ENCODE data around the gene KLHL7. TPM values are rescaled to one million over a fixed set of nuclear protein-coding genes. Genes with fewer than 3 reads are reported as not detected.
"Not testable (repeated sequence)": the region's sequence is repeated elsewhere in the genome, so short reads cannot be mapped to it uniquely, and the experiment has no call there.

The KLHL7 gene
- total and polyA plus RNA-seq, 9 donors: 23.1 to 38.3 (median 30.7) TPM

DNA sequence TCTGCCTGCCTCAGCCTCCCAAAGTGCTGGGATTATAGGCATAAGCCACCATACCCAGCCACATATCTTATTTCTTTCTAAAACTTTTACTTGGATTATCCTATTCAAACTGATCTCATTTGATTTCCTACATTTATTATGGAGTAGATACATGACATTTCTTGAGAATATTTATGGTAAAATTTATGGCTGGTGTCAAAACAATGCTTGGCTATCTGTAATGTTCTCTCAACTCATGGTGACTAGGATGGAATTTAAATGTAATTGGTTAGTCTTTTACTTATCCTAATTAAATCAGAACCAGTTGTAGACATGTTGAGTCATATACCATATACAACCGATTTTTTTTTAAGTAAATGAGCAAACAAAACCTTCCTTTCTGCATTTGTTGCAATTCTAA, 80.4 kb downstream of the KLHL7 start:
- Histone ChIP-seq H3K36me3 (no peaks in the 10 kb centered on the region), H3K4me3 (no peak overlapping the region), H3K27me3 (no peaks in the 10 kb centered on the region), H3K27ac (no peak overlapping the region), H3K9me3 (no peaks in the 10 kb centered on the region), H3K4me1 (ENCODE audit: insufficient read depth) (peaks cover 10% of the 10 kb centered on the region)
- TF ChIP-seq POLR2A (IDR thresholded peaks at IDR 0.05): no peak
- intact Hi-C loops (cut with DNase I): loop anchor here in 1 of 4 donors (10.0 kb wide), 1 partner anchor 59 kb away; the partner anchor contains the start of gene GPNMB
- no peak for DNase-seq
- WGBS, 3 donors: 73 to 82% (median 75%) methylated on average over 1 of the region's 1 CpG

DNA sequence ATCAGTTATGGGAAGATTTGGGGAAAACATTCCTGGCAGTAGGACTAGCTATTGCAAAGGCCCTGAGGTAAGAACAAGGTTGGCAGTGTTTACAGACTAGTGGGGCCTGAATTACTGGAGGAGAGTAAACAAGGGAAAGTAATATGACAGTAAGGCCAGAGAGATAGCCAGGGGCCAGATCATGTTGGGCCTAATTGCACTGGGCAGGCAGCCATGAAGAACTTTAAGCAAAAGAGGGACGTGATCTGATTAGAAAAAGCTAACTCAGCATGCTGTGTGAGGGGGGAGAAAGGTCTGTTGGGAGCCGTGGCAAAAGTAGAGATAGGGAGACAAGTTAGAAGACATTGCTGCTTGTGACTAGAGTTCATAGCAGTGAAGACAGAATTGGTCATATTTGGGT, 85.4 kb downstream of the KLHL7 start:
- Histone ChIP-seq H3K27ac (no peak overlapping the region), H3K4me3 (no peak overlapping the region), H3K9me3 (no peaks in the 10 kb centered on the region), H3K4me1 (ENCODE audit: insufficient read depth) (no peaks in the 10 kb centered on the region), H3K27me3 (no peaks in the 10 kb centered on the region), H3K36me3 (no peaks in the 10 kb centered on the region)
- DNase-seq: no peak
- TF ChIP-seq EP300 (IDR thresholded peaks at IDR 0.05): no peak
- TF ChIP-seq POLR2A (IDR thresholded peaks at IDR 0.05): no peak
- TF ChIP-seq, protein P1, sequence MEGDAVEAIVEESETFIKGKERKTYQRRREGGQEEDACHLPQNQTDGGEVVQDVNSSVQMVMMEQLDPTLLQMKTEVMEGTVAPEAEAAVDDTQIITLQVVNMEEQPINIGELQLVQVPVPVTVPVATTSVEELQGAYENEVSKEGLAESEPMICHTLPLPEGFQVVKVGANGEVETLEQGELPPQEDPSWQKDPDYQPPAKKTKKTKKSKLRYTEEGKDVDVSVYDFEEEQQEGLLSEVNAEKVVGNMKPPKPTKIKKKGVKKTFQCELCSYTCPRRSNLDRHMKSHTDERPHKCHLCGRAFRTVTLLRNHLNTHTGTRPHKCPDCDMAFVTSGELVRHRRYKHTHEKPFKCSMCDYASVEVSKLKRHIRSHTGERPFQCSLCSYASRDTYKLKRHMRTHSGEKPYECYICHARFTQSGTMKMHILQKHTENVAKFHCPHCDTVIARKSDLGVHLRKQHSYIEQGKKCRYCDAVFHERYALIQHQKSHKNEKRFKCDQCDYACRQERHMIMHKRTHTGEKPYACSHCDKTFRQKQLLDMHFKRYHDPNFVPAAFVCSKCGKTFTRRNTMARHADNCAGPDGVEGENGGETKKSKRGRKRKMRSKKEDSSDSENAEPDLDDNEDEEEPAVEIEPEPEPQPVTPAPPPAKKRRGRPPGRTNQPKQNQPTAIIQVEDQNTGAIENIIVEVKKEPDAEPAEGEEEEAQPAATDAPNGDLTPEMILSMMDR (IDR thresholded peaks at IDR 0.05): no peak
- intact Hi-C loops (cut with DNase I): no loop called here
- WGBS, 3 donors: 63 to 77% (median 75%) methylated on average over 2 of the region's 2 CpGs

DNA sequence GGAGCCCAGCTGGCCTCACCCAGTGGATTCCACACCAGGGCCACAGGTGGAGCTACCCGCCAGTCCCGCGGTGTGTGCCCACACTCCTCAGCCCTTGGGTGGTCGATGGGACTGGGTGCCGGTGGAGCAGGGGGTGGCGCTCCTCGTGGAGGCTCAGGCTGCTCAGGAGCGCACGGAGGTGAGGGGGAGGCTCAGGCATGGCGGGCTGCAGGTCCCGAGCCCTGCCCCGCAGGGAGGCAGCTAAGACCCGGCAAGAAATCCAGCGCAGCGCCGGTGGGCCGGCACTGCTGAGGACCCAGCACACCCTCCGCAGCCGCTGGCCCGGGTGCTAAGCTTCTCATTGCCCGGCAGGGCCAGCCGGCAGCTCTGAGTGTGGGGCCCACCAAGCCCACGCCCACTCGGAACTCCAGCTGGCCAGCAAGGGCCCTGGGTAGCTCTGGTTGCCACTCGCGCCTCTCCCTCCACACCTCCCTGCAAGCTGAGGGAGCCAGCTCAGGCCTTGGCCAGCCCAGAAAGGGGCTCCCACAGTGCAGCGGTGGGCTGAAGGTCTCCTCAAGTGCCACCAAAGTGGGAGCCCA, 88.2 kb downstream of the KLHL7 start:
- H3K27ac ChIP-seq; intact Hi-C loops (cut with DNase I); H3K4me1 ChIP-seq (ENCODE audit: insufficient read depth); H3K9me3 ChIP-seq; DNase-seq; H3K4me3 ChIP-seq; H3K36me3 ChIP-seq; H3K27me3 ChIP-seq: not testable (repeated sequence)
- WGBS, 3 donors: 97 to 98% (median 97%) methylated on average over 24 to 27 of the region's 27 CpGs

DNA sequence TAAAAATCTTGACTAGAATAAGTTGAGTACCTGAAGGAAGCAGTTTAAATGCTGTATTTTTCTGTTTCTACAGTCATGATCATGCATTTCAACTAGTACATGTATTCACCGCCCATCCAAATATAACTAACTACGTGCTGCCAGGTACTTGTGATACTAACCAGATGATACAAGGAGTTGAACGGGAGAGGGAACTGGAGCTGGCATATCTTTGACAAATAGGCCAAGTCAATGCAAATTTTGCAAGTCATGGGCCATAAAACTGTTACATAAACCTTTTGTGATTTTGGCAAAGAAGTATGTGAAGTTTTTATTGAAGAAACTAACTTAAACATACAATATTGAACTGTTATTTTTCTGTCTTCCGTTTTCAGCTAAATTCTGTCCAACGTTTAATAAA, 90.7 kb downstream of the KLHL7 start:
- Histone ChIP-seq H3K27ac (no peak overlapping the region), H3K9me3 (no peaks in the 10 kb centered on the region), H3K4me3 (no peak overlapping the region), H3K4me1 (ENCODE audit: insufficient read depth) (no peaks in the 10 kb centered on the region), H3K36me3 (no peaks in the 10 kb centered on the region), H3K27me3 (no peaks in the 10 kb centered on the region)
- TF ChIP-seq POLR2A (IDR thresholded peaks at IDR 0.05): no peak
- TF ChIP-seq, protein P1 (IDR thresholded peaks at IDR 0.05): no peak
- TF ChIP-seq EP300 (IDR thresholded peaks at IDR 0.05): no peak
- 52 to 57% (median 53%) methylated on average over 5 of the region's 5 CpGs for WGBS, 3 donors
- DNase-seq: no peak
- intact Hi-C loops (cut with DNase I): no loop called here

DNA sequence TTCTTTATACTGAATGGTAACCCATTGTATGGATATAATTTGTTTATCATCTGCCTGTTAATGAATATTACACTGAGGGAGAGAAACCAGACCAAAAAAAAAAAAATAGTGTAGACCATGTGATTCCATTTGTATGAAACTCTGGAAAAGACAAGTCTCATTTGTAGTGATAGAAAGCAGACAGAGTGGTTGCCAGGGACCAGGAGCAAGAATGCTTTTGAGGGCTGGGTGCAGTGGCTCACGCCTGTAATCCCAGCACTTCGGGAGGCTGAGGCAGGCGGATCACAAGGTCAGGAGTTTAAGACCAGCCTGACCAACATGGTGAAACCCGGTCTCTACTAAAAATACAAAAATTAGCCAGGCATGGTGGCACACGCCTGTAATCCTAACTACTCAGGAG, 92.2 kb downstream of the KLHL7 start:
- DNase-seq; H3K36me3 ChIP-seq; H3K4me1 ChIP-seq (ENCODE audit: insufficient read depth); H3K4me3 ChIP-seq; H3K27me3 ChIP-seq; H3K27ac ChIP-seq; intact Hi-C loops (cut with DNase I); H3K9me3 ChIP-seq: not testable (repeated sequence)
- WGBS, 3 donors: 94 to 96% (median 94%) methylated on average over 5 of the region's 5 CpGs

DNA sequence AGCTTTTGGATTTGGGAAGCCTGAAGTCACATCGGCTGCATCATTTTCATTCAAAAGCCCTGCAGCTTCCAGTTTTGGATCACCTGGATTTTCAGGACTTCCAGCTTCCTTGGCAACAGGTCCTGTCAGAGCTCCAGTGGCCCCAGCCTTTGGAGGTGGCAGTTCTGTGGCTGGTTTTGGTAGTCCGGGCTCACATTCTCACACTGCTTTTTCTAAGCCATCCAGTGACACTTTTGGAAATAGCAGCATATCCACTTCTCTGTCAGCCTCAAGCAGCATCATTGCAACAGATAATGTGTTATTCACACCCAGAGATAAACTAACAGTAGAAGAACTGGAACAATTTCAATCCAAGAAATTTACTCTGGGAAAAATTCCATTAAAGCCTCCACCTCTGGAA, 94.7 kb downstream of the KLHL7 start:
- Histone ChIP-seq H3K27ac (no peak overlapping the region), H3K4me1 (ENCODE audit: insufficient read depth) (no peaks in the 10 kb centered on the region), H3K36me3 (no peaks in the 10 kb centered on the region), H3K9me3 (no peaks in the 10 kb centered on the region), H3K4me3 (no peak overlapping the region), H3K27me3 (no peaks in the 10 kb centered on the region)
- no peak for TF ChIP-seq EP300 (IDR thresholded peaks at IDR 0.05)
- TF ChIP-seq POLR2A (IDR thresholded peaks at IDR 0.05): no peak
- TF ChIP-seq, protein P1 (IDR thresholded peaks at IDR 0.05): no peak
- DNase-seq: no peak
- intact Hi-C loops (cut with DNase I): no loop called here
- 88 to 95% (median 90%) methylated on average over 2 of the region's 2 CpGs for WGBS, 3 donors
